Testis (tissue), 3 donors: ENCODE data around the gene HSPA4. TPM values are rescaled to one million over a fixed set of nuclear protein-coding genes. Genes with fewer than 3 reads are reported as not detected.

ENCODE experiments used
- DNase-seq: peaks from one replicate; pipeline ENCODE4 v3.0.0-alpha.2; 2019
- H3K27ac ChIP-seq, 2 donors: fragments of 200-600 bp; sonication (generic); one replicate each; pipeline ENCODE4 v1.5.1; 2019
- H3K27me3 ChIP-seq: fragments of 200-600 bp; sonication (generic); one replicate; pipeline ENCODE4 v1.5.1; 2019
- H3K36me3 ChIP-seq: fragments of 200-600 bp; sonication (generic); one replicate; pipeline ENCODE4 v1.5.1; 2017; ENCODE audit warnings: low read depth; ENCODE audit errors: missing control alignments
- H3K4me1 ChIP-seq: fragments of 200-600 bp; sonication (generic); one replicate; pipeline ENCODE4 v1.5.1; 2019
- H3K4me3 ChIP-seq, 2 donors: fragments of 200-600 bp; sonication (generic); one replicate each; pipeline ENCODE4 v1.5.1; 2017 to 2019
- H3K9me3 ChIP-seq: fragments of 200-600 bp; sonication (generic); one replicate; pipeline ENCODE4 v1.5.1; 2017
- CTCF ChIP-seq, 3 experiments: fragments of 450-650 bp in 2 of 3; fragments of 200-600 bp in 1 of 3; sonication (generic) in 1 of 3; IDR thresholded peaks; one replicate each; pipeline ENCODE4 v1.5.1; 2016 to 2019; ENCODE audit warnings: antibody characterized with exemption in 3 of 3, mild to moderate bottlenecking in 2 of 3, moderate library complexity in 1 of 3
- POLR2A ChIP-seq: fragments of 450-650 bp; IDR thresholded peaks from one replicate; pipeline ENCODE4 v1.6.1; 2017; ENCODE audit warnings: antibody characterized with exemption, mild to moderate bottlenecking, moderate library complexity
- WGBS, 2 donors: methylation state at CpG; one replicate each; pipeline ENCODE4 v1.1.5; 2018; 5-methylcytosine and 5-hydroxymethylcytosine counted together
- intact Hi-C: fragments of 100-400 bp; cut with DNase I; formaldehyde crosslinking; loops from one replicate; pipeline ENCODE4 v1.15.1; 2023; ENCODE audit warnings: low total_unique reads
- polyA plus RNA-seq: library from polyadenylated mRNA; stranded (reverse); fragments of 350-450 nt; fragmentation: Illumina TruSeq; extraction: RNeasy Lipid Tissue Mini Kit (QIAGEN cat#74804); gene quantifications from one replicate; pipeline ENCODE4 v1.2.3, GENCODE V29; 2014; ENCODE audit warnings: low read depth, low replicate concordance; ENCODE audit not compliant: insufficient read depth
- total RNA-seq, 2 donors: library from RNA; depleted of rRNA; stranded (reverse); fragments of >200 nt; gene quantifications; one replicate each; pipeline ENCODE4 v1.2.3, GENCODE V29; 2016

Gene HSPA4
- total and polyA plus RNA-seq, 3 donors from 2014 or later, result 107 to 143 (median 108) TPM

- no peaks in the 10 kb centered on the region for H3K9me3 ChIP-seq
- H3K27me3 ChIP-seq, result no peaks in the 10 kb centered on the region
- intact Hi-C loops, result no loop called here
- no peak overlapping the region for H3K27ac ChIP-seq
- 93 to 96% methylated on average over 6 of the region's 6 CpGs for WGBS, 2 donors
- H3K4me3 ChIP-seq, result no peak overlapping the region
- TF ChIP-seq CTCF (IDR thresholded peaks at IDR 0.05), result no peak
- no peak for TF ChIP-seq POLR2A
- DNase-seq, result no peak
- no peaks in the 10 kb centered on the region for H3K4me1 ChIP-seq
- H3K36me3 ChIP-seq, result no peaks in the 10 kb centered on the region
These were observed 91.0 kb downstream of the HSPA4 start for GRCh38 chr5:133142782-133143181.

GRCh38 chr5:133144245-133144981 is 92.6 kb downstream of the HSPA4 start:
- intact Hi-C loops, result no loop called here
- Histone ChIP-seq H3K4me3 (no peak overlapping the region), H3K36me3 (no peaks in the 10 kb centered on the region), H3K27me3 (no peaks in the 10 kb centered on the region), H3K4me1 (no peaks in the 10 kb centered on the region), H3K27ac (no peak overlapping the region), H3K9me3 (no peaks in the 10 kb centered on the region)
- TF ChIP-seq POLR2A (no peak), CTCF (IDR thresholded peaks at IDR 0.05) (no peak)
- 78 to 87% methylated on average over 4 of the region's 4 CpGs for WGBS, 2 donors
- DNase-seq, result no peak

GRCh38 chr5:133145436-133146170 is 93.8 kb downstream of the HSPA4 start:
- Histone ChIP-seq H3K27me3 (no peaks in the 10 kb centered on the region), H3K9me3 (no peaks in the 10 kb centered on the region), H3K36me3 (no peaks in the 10 kb centered on the region), H3K4me3 (no peak overlapping the region), H3K27ac (no peak overlapping the region), H3K4me1 (no peaks in the 10 kb centered on the region)
- 85 to 91% methylated on average over 10 to 11 of the region's 11 CpGs for WGBS, 2 donors
- intact Hi-C loops, result no loop called here
- TF ChIP-seq POLR2A (no peak), CTCF (IDR thresholded peaks at IDR 0.05) (no peak)
- DNase-seq, result no peak

- no peaks in the 10 kb centered on the region for H3K27me3 ChIP-seq
- intact Hi-C loops, result no loop called here
- 33 to 42% methylated on average over 7 of the region's 7 CpGs for WGBS, 2 donors
- no peak overlapping the region for H3K4me3 ChIP-seq
- H3K4me1 ChIP-seq, result no peaks in the 10 kb centered on the region
- DNase-seq, result peak; percentile 18
- H3K36me3 ChIP-seq, result no peaks in the 10 kb centered on the region
- TF ChIP-seq CTCF (IDR thresholded peaks at IDR 0.05), result no peak
- TF ChIP-seq POLR2A, result no peak
- no peak overlapping the region for H3K27ac ChIP-seq
- H3K9me3 ChIP-seq, result no peaks in the 10 kb centered on the region
These were observed 95.6 kb downstream of the HSPA4 start for GRCh38 chr5:133147411-133147810.
